CD4-positive, alpha-beta T cell treated with Interleukin-17A for 1 hour (primary cell): Measurements from ENCODE around the gene RAD50.

Source experiments
- DNase-seq: peaks from one replicate; pipeline ENCODE4 v3.0.0-alpha.2; 2020

Gene RAD50

GRCh38 chr5:132637241-132637640 lies 80.5 kb downstream of the RAD50 start:
- DNase-seq, result no peak

- DNase-seq, result no peak
Measured at GRCh38 chr5:132639706-132640130, 82.9 kb downstream of the RAD50 start.

- DNase-seq, result no peak
Measured at GRCh38 chr5:132640613-132641012, 83.8 kb downstream of the RAD50 start.

GRCh38 chr5:132641241-132641723 lies 84.5 kb downstream of the RAD50 start:
- no peak for DNase-seq

- no peak for DNase-seq
Measured at GRCh38 chr5:132641841-132642240, 85.1 kb downstream of the RAD50 start.

- no peak for DNase-seq
Measured at GRCh38 chr5:132644177-132644576, 87.4 kb downstream of the RAD50 start.

GRCh38 chr5:132646583-132647266 lies 89.9 kb downstream of the RAD50 start:
- DNase-seq, result no peak

- no peak for DNase-seq
Measured at GRCh38 chr5:132647473-132647872, 90.7 kb downstream of the RAD50 start.

GRCh38 chr5:132648355-132648754 lies 91.6 kb downstream of the RAD50 start:
- DNase-seq, result no peak

GRCh38 chr5:132651838-132652469 lies 95.2 kb downstream of the RAD50 start:
- DNase-seq, result no peak

GRCh38 chr5:132653716-132654115 lies 96.9 kb downstream of the RAD50 start:
- DNase-seq, result no peak

- DNase-seq, result peak; percentile 44
Measured at GRCh38 chr5:132655821-132656773, 99.3 kb downstream of the RAD50 start.

- DNase-seq, result no peak
Measured at GRCh38 chr5:132656774-132657355, 100.1 kb downstream of the RAD50 start.

- no peak for DNase-seq
Measured at GRCh38 chr5:132657676-132658380, 101.1 kb downstream of the RAD50 start, which contains the start of gene IL13. IL13 (plus strand) TSS chr5:132658173; CDS start chr5:132658187, 14 bp downstream.

- no peak for DNase-seq
Measured at GRCh38 chr5:132658381-132659302, 101.9 kb downstream of the RAD50 start.

GRCh38 chr5:132659598-132660493 lies 103.1 kb downstream of the RAD50 start:
- no peak for DNase-seq

- no peak for DNase-seq
Measured at GRCh38 chr5:132661231-132662003, 104.6 kb downstream of the RAD50 start.

- no peak for DNase-seq
Measured at GRCh38 chr5:132662004-132662401, 105.2 kb downstream of the RAD50 start.
